ENCODE results near the gene NAA11. TPM values are rescaled to one million over a fixed set of nuclear protein-coding genes. Genes with fewer than 3 reads are reported as not detected.

NAA11 gene
- not detected for polyA plus RNA-seq (2013, experiment 1 of 2)
- polyA plus RNA-seq (2013, experiment 2 of 2) = not detected

- H3K18ac ChIP-seq (ENCODE audit: low read length) = no peak within 1 kb of the TSS
- no peak within 1 kb of the TSS for H3K4ac ChIP-seq (ENCODE audit: low read length)
- no peak within 1 kb of the TSS for H2BK120ac ChIP-seq (ENCODE audit: low read depth, low read length)
- H3K79me1 ChIP-seq (ENCODE audit: low read depth, low read length) = peaks cover 3% of the 10 kb centered on the region
- H3K23ac ChIP-seq (ENCODE audit: low read depth, low read length, poor library complexity) = no peak within 1 kb of the TSS
- H3K4me1 ChIP-seq (ENCODE audit: control insufficient read depth in 2 of 2, insufficient read depth in 1 of 2, low read depth in 1 of 2, low read length in 2 of 2) = no peaks in the 10 kb centered on the region
- no peaks in the 10 kb centered on the region for H3K36me3 ChIP-seq (replicated peaks in 1 of 2; ENCODE audit: control insufficient read depth in 2 of 2, insufficient read depth in 2 of 2, low read length in 2 of 2)
- no peak within 1 kb of the TSS for H4K8ac ChIP-seq (ENCODE audit: low read depth, low read length)
- no peak within 1 kb of the TSS for H3K4me2 ChIP-seq (ENCODE audit: insufficient read depth, low read length, poor library complexity, severe bottlenecking)
- H2BK15ac ChIP-seq (ENCODE audit: low read length) = no peak within 1 kb of the TSS
- no peak within 1 kb of the TSS for H3K4me3 ChIP-seq (ENCODE audit: low read length in 2 of 2)
- WGBS, 2 donors (ENCODE audit: extremely low coverage in 2 of 2, insufficient read length in 2 of 2, insufficient replicate concordance in 1 of 2) = no CpG with 5 or more reads among the region's 19 CpGs
- H2AK5ac ChIP-seq (ENCODE audit: low read depth, low read length) = no peak within 1 kb of the TSS
- DNase-seq (ENCODE audit: low spot score) = no peak
- H2BK5ac ChIP-seq (ENCODE audit: low read length) = no peak within 1 kb of the TSS
- H4K91ac ChIP-seq (ENCODE audit: low read depth, low read length, poor library complexity) = no peak within 1 kb of the TSS
- H3K27ac ChIP-seq (replicated peaks; ENCODE audit: low read length) = no peak within 1 kb of the TSS
- peak within 1 kb of the TSS; percentile 48 for H2AFZ ChIP-seq (ENCODE audit: low read length)
- H3K14ac ChIP-seq (ENCODE audit: low read length) = no peak within 1 kb of the TSS
- H3K9me3 ChIP-seq (replicated peaks in 1 of 2; ENCODE audit: control insufficient read depth in 2 of 2, insufficient read depth in 1 of 2, low read depth in 1 of 2, low read length in 2 of 2) = peaks cover 3 to 4% of the 10 kb centered on the region in 2 donors
- H3K27me3 ChIP-seq (ENCODE audit: control insufficient read depth in 3 of 3, insufficient read depth in 3 of 3, low read depth in 1 of 3, low read length in 3 of 3) = no peaks in the 10 kb centered on the region
- no peak within 1 kb of the TSS for H2BK12ac ChIP-seq (ENCODE audit: low read length)
- no peak within 1 kb of the TSS for H3K9ac ChIP-seq (ENCODE audit: low read depth, low read length, poor library complexity)
These were observed at the start of gene NAA11 for GRCh38 chr4:79325864-79326328. Gene NAA11, minus strand, starts transcription at chr4:79326061. Its CDS starts 184 bp downstream, at chr4:79325877.

- H2BK15ac ChIP-seq (ENCODE audit: low read length) = no peak overlapping the region
- no peak for DNase-seq (ENCODE audit: low spot score)
- no peak overlapping the region for H2AFZ ChIP-seq (ENCODE audit: low read length)
- no peak overlapping the region for H3K14ac ChIP-seq (ENCODE audit: low read length)
- H3K4me1 ChIP-seq (ENCODE audit: control insufficient read depth in 2 of 2, insufficient read depth in 1 of 2, low read depth in 1 of 2, low read length in 2 of 2) = peaks cover 0 to 1% of the 10 kb centered on the region in 2 donors
- no peak overlapping the region for H2BK12ac ChIP-seq (ENCODE audit: low read length)
- H3K36me3 ChIP-seq (replicated peaks in 1 of 2; ENCODE audit: control insufficient read depth in 2 of 2, insufficient read depth in 2 of 2, low read length in 2 of 2) = no peaks in the 10 kb centered on the region
- no peak overlapping the region for H3K4me3 ChIP-seq (ENCODE audit: low read length in 2 of 2)
- H4K8ac ChIP-seq (ENCODE audit: low read depth, low read length) = no peak overlapping the region
- no peaks in the 10 kb centered on the region for H3K79me1 ChIP-seq (ENCODE audit: low read depth, low read length)
- no peaks in the 10 kb centered on the region for H3K9me3 ChIP-seq (replicated peaks in 1 of 2; ENCODE audit: control insufficient read depth in 2 of 2, insufficient read depth in 1 of 2, low read depth in 1 of 2, low read length in 2 of 2)
- H4K91ac ChIP-seq (ENCODE audit: low read depth, low read length, poor library complexity) = no peak overlapping the region
- H3K27me3 ChIP-seq (ENCODE audit: control insufficient read depth in 3 of 3, insufficient read depth in 3 of 3, low read depth in 1 of 3, low read length in 3 of 3) = no peaks in the 10 kb centered on the region
- H3K18ac ChIP-seq (ENCODE audit: low read length) = no peak overlapping the region
- no CpG with 5 or more reads among the region's 2 CpGs for WGBS, 2 donors (ENCODE audit: extremely low coverage in 2 of 2, insufficient read length in 2 of 2, insufficient replicate concordance in 1 of 2)
- H3K23ac ChIP-seq (ENCODE audit: low read depth, low read length, poor library complexity) = no peak overlapping the region
- no peak overlapping the region for H2BK5ac ChIP-seq (ENCODE audit: low read length)
- H2BK120ac ChIP-seq (ENCODE audit: low read depth, low read length) = no peak overlapping the region
- H3K4me2 ChIP-seq (ENCODE audit: insufficient read depth, low read length, poor library complexity, severe bottlenecking) = no peak overlapping the region
- H2AK5ac ChIP-seq (ENCODE audit: low read depth, low read length) = no peak overlapping the region
- H3K4ac ChIP-seq (ENCODE audit: low read length) = no peak overlapping the region
- H3K9ac ChIP-seq (ENCODE audit: low read depth, low read length, poor library complexity) = no peak overlapping the region
- no peak overlapping the region for H3K27ac ChIP-seq (replicated peaks; ENCODE audit: low read length)
These were observed 44.2 kb upstream of the NAA11 start for GRCh38 chr4:79370026-79370425.

DNA sequence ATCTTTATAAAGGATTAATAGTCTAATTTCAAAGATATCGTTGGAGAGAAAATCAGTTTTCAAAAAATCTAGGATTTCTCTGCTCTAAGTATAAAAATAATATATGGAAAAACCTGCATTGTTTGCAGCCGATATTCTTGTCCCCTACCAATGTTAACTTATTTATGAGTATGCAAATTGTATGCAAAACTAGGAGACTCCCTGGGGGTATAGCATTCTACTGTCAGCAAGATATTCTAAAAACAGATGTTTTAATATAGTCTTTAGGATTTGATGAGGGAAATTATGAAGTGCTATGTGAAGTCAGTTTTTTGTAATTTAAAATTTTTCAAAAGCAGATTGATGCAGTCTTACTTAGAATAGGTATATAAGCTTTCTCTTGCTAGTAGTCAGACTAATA is 41.2 kb upstream of the NAA11 start:
- Histone ChIP-seq H2BK12ac (ENCODE audit: low read length) (no peak overlapping the region), H3K4me2 (ENCODE audit: insufficient read depth, low read length, poor library complexity, severe bottlenecking) (no peak overlapping the region), H3K4ac (ENCODE audit: low read length) (no peak overlapping the region), H4K91ac (ENCODE audit: low read depth, low read length, poor library complexity) (no peak overlapping the region), H3K36me3 (replicated peaks in 1 of 2; ENCODE audit: control insufficient read depth in 2 of 2, insufficient read depth in 2 of 2, low read length in 2 of 2) (no peaks in the 10 kb centered on the region), H2BK120ac (ENCODE audit: low read depth, low read length) (no peak overlapping the region), H3K79me1 (ENCODE audit: low read depth, low read length) (no peaks in the 10 kb centered on the region), H3K27ac (replicated peaks; ENCODE audit: low read length) (no peak overlapping the region), H2BK15ac (ENCODE audit: low read length) (no peak overlapping the region), H3K4me1 (ENCODE audit: control insufficient read depth in 2 of 2, insufficient read depth in 1 of 2, low read depth in 1 of 2, low read length in 2 of 2) (peaks cover 0 to 1% of the 10 kb centered on the region in 2 donors), H3K9me3 (replicated peaks in 1 of 2; ENCODE audit: control insufficient read depth in 2 of 2, insufficient read depth in 1 of 2, low read depth in 1 of 2, low read length in 2 of 2) (no peaks in the 10 kb centered on the region), H3K9ac (ENCODE audit: low read depth, low read length, poor library complexity) (no peak overlapping the region), H2BK5ac (ENCODE audit: low read length) (no peak overlapping the region), H3K27me3 (ENCODE audit: control insufficient read depth in 3 of 3, insufficient read depth in 3 of 3, low read depth in 1 of 3, low read length in 3 of 3) (no peaks in the 10 kb centered on the region), H2AFZ (ENCODE audit: low read length) (no peak overlapping the region), H3K23ac (ENCODE audit: low read depth, low read length, poor library complexity) (no peak overlapping the region), H3K4me3 (ENCODE audit: low read length in 2 of 2) (no peak overlapping the region), H3K14ac (ENCODE audit: low read length) (no peak overlapping the region), H4K8ac (ENCODE audit: low read depth, low read length) (no peak overlapping the region), H2AK5ac (ENCODE audit: low read depth, low read length) (no peak overlapping the region), H3K18ac (ENCODE audit: low read length) (no peak overlapping the region)
- no CpG with 5 or more reads among the region's 2 CpGs for WGBS, 2 donors (ENCODE audit: extremely low coverage in 2 of 2, insufficient read length in 2 of 2, insufficient replicate concordance in 1 of 2)
- no peak for DNase-seq (ENCODE audit: low spot score)

GRCh38 chr4:79366422-79366821 is 40.6 kb upstream of the NAA11 start:
- H3K18ac ChIP-seq (ENCODE audit: low read length) = no peak overlapping the region
- H4K91ac ChIP-seq (ENCODE audit: low read depth, low read length, poor library complexity) = no peak overlapping the region
- no peak overlapping the region for H2AK5ac ChIP-seq (ENCODE audit: low read depth, low read length)
- H3K79me1 ChIP-seq (ENCODE audit: low read depth, low read length) = no peaks in the 10 kb centered on the region
- H3K4me3 ChIP-seq (ENCODE audit: low read length in 2 of 2) = no peak overlapping the region
- H4K8ac ChIP-seq (ENCODE audit: low read depth, low read length) = no peak overlapping the region
- no peak overlapping the region for H3K9ac ChIP-seq (ENCODE audit: low read depth, low read length, poor library complexity)
- no peak overlapping the region for H2BK5ac ChIP-seq (ENCODE audit: low read length)
- no peak for DNase-seq (ENCODE audit: low spot score)
- H2BK15ac ChIP-seq (ENCODE audit: low read length) = no peak overlapping the region
- H3K9me3 ChIP-seq (replicated peaks in 1 of 2; ENCODE audit: control insufficient read depth in 2 of 2, insufficient read depth in 1 of 2, low read depth in 1 of 2, low read length in 2 of 2) = no peaks in the 10 kb centered on the region
- H3K4me1 ChIP-seq (ENCODE audit: control insufficient read depth in 2 of 2, insufficient read depth in 1 of 2, low read depth in 1 of 2, low read length in 2 of 2) = peaks cover 0 to 1% of the 10 kb centered on the region in 2 donors
- no peak overlapping the region for H3K4ac ChIP-seq (ENCODE audit: low read length)
- H2AFZ ChIP-seq (ENCODE audit: low read length) = no peak overlapping the region
- no peak overlapping the region for H3K23ac ChIP-seq (ENCODE audit: low read depth, low read length, poor library complexity)
- H3K27me3 ChIP-seq (ENCODE audit: control insufficient read depth in 3 of 3, insufficient read depth in 3 of 3, low read depth in 1 of 3, low read length in 3 of 3) = no peaks in the 10 kb centered on the region
- H2BK12ac ChIP-seq (ENCODE audit: low read length) = no peak overlapping the region
- no peak overlapping the region for H3K14ac ChIP-seq (ENCODE audit: low read length)
- no peaks in the 10 kb centered on the region for H3K36me3 ChIP-seq (replicated peaks in 1 of 2; ENCODE audit: control insufficient read depth in 2 of 2, insufficient read depth in 2 of 2, low read length in 2 of 2)
- no peak overlapping the region for H3K4me2 ChIP-seq (ENCODE audit: insufficient read depth, low read length, poor library complexity, severe bottlenecking)
- no peak overlapping the region for H2BK120ac ChIP-seq (ENCODE audit: low read depth, low read length)
- no peak overlapping the region for H3K27ac ChIP-seq (replicated peaks; ENCODE audit: low read length)

Data from neuronal stem cell (in vitro differentiated cells).